Measurements from ENCODE around the gene ZNF423. TPM values are rescaled to one million over a fixed set of nuclear protein-coding genes. Genes with fewer than 3 reads are reported as not detected.

ZNF423 gene
- total RNA-seq, 1 experiment from 2014 or later = 0.49 TPM

DNA sequence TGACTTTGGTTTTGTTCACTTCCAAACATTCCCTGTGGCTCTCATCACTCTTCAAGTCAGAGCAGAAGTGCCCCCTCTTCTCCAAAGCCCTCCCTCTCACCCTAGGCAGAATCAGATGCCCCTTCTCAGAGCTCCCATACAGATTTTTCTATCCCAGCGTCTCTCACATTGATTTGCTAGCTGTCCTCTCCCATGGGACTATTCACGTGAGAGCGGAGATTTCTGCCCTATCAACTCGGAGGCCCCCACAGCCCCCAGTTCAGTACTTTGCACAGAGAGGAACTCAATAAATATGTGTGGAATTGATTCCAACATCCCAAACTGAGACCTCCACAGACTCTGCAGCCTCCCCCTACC lies 299.7 kb downstream of the ZNF423 start:
- no peak for ATAC-seq
- no TSS peak for BruUV-seq (replicated peaks)

DNA sequence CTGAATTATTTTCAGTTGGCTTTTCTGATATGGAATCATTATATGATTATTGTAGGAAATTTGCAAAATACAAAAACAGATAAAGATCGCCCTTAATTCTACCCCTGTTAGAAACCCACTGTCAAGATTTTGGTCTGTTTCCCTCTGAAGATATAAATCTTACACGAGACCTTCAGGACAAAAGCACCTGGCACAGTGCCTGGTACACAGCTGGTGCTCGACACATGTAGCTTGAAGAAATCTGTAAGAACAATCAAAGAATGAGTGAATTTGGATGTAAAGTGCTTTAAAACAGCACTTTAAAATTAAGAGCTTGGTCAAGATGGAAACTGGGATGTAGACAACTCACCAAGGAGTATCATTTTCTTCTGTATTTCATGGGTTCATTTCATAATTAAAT lies 301.2 kb downstream of the ZNF423 start:
- in situ Hi-C loops (cut with HindIII; ENCODE audit: low pct_unique_long_range_greater_than_20kb, low sequenced_read_pairs) = no loop called here
- CTCF ChIA-PET = no interaction called here

More for the DNA sequence above, 299.7 kb downstream of the ZNF423 start:
- intact Hi-C loops (cut with micrococcal nuclease; ENCODE audit: unreplicated experiment) = no loop called here
- TF ChIP-seq SIN3A (IDR thresholded peaks at IDR 0.05; ENCODE audit: borderline replicate concordance, insufficient read depth, low read depth, low read length) (no peak), POLR2AphosphoS5 (IDR thresholded peaks at IDR 0.05; ENCODE audit: low read depth, low read length) (no peak)
- TF ChIP-seq, protein P1, sequence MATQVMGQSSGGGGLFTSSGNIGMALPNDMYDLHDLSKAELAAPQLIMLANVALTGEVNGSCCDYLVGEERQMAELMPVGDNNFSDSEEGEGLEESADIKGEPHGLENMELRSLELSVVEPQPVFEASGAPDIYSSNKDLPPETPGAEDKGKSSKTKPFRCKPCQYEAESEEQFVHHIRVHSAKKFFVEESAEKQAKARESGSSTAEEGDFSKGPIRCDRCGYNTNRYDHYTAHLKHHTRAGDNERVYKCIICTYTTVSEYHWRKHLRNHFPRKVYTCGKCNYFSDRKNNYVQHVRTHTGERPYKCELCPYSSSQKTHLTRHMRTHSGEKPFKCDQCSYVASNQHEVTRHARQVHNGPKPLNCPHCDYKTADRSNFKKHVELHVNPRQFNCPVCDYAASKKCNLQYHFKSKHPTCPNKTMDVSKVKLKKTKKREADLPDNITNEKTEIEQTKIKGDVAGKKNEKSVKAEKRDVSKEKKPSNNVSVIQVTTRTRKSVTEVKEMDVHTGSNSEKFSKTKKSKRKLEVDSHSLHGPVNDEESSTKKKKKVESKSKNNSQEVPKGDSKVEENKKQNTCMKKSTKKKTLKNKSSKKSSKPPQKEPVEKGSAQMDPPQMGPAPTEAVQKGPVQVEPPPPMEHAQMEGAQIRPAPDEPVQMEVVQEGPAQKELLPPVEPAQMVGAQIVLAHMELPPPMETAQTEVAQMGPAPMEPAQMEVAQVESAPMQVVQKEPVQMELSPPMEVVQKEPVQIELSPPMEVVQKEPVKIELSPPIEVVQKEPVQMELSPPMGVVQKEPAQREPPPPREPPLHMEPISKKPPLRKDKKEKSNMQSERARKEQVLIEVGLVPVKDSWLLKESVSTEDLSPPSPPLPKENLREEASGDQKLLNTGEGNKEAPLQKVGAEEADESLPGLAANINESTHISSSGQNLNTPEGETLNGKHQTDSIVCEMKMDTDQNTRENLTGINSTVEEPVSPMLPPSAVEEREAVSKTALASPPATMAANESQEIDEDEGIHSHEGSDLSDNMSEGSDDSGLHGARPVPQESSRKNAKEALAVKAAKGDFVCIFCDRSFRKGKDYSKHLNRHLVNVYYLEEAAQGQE (IDR thresholded peaks at IDR 0.05; ENCODE audit: insufficient read depth in 1 of 2, low read depth in 2 of 2, low read length in 1 of 2) = no peak
- TF ChIP-seq, protein P2, sequence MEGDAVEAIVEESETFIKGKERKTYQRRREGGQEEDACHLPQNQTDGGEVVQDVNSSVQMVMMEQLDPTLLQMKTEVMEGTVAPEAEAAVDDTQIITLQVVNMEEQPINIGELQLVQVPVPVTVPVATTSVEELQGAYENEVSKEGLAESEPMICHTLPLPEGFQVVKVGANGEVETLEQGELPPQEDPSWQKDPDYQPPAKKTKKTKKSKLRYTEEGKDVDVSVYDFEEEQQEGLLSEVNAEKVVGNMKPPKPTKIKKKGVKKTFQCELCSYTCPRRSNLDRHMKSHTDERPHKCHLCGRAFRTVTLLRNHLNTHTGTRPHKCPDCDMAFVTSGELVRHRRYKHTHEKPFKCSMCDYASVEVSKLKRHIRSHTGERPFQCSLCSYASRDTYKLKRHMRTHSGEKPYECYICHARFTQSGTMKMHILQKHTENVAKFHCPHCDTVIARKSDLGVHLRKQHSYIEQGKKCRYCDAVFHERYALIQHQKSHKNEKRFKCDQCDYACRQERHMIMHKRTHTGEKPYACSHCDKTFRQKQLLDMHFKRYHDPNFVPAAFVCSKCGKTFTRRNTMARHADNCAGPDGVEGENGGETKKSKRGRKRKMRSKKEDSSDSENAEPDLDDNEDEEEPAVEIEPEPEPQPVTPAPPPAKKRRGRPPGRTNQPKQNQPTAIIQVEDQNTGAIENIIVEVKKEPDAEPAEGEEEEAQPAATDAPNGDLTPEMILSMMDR (IDR thresholded peaks at IDR 0.05) = no peak
- H3K9me3 ChIP-seq (ENCODE audit: control insufficient read depth, insufficient read depth, low read depth, low read length) = no peaks in the 10 kb centered on the region
- in situ Hi-C loops (cut with HindIII; ENCODE audit: low pct_unique_long_range_greater_than_20kb, low sequenced_read_pairs) = no loop called here
- no peaks in the 10 kb centered on the region for H3K4me1 ChIP-seq (ENCODE audit: control insufficient read depth, insufficient read depth, low read length)
- no peak for DNase-seq (ENCODE audit: low read depth, low spot score)
- ChIA-PET POLR2A (no interaction called here), CTCF (no interaction called here)
- no peaks in the 10 kb centered on the region for H3K36me3 ChIP-seq (ENCODE audit: control insufficient read depth, insufficient read depth, low read length)
- no peak overlapping the region for H3K4me3 ChIP-seq (ENCODE audit: low read depth in 2 of 2, low read length in 2 of 2)
- H3K27ac ChIP-seq (ENCODE audit: low read length) = no peak overlapping the region
- H3K27me3 ChIP-seq (ENCODE audit: control insufficient read depth, insufficient read depth, low read length) = peaks cover 4% of the 10 kb centered on the region; the same call in 1 of the 2 replicates

More for the DNA sequence above, 301.2 kb downstream of the ZNF423 start:
- Histone ChIP-seq H3K27ac (ENCODE audit: low read length) (no peak overlapping the region), H3K36me3 (ENCODE audit: control insufficient read depth, insufficient read depth, low read length) (no peaks in the 10 kb centered on the region), H3K4me1 (ENCODE audit: control insufficient read depth, insufficient read depth, low read length) (no peaks in the 10 kb centered on the region), H3K27me3 (ENCODE audit: control insufficient read depth, insufficient read depth, low read length) (peaks cover 4% of the 10 kb centered on the region; the same call in 1 of the 2 replicates), H3K4me3 (ENCODE audit: low read depth in 2 of 2, low read length in 2 of 2) (no peak overlapping the region), H3K9me3 (ENCODE audit: control insufficient read depth, insufficient read depth, low read depth, low read length) (no peaks in the 10 kb centered on the region)
- POLR2A ChIA-PET = no interaction called here
- TF ChIP-seq, protein P2 (IDR thresholded peaks at IDR 0.05) = no peak
- TF ChIP-seq POLR2AphosphoS5 (IDR thresholded peaks at IDR 0.05; ENCODE audit: low read depth, low read length) (no peak), TCF7L2 (IDR thresholded peaks at IDR 0.05; ENCODE audit: low read depth, low read length) (no peak), SIN3A (IDR thresholded peaks at IDR 0.05; ENCODE audit: borderline replicate concordance, insufficient read depth, low read depth, low read length) (no peak)
- TF ChIP-seq, protein P1 (IDR thresholded peaks at IDR 0.05; ENCODE audit: insufficient read depth in 1 of 2, low read depth in 2 of 2, low read length in 1 of 2) = no peak
- ATAC-seq (no peak), DNase-seq (ENCODE audit: low read depth, low spot score) (no peak)
- intact Hi-C loops (cut with micrococcal nuclease; ENCODE audit: unreplicated experiment) = no loop called here
- BruUV-seq (replicated peaks) = no TSS peak
